MCF 10A (cell line): Measurements from ENCODE around the gene PUS1. TPM values are rescaled to one million over a fixed set of nuclear protein-coding genes. Genes with fewer than 3 reads are reported as not detected.

Experiments used
- BruUV-seq: library from RNA; stranded (reverse); fragments of 400-500 nt; replicated peaks from 2 replicates; lab custom pipeline; 2021; lab: Mats Ljungman, UMichigan
- CTCF ChIA-PET: fragments of 300-600 bp; sonication (Branson Sonifier 250); formaldehyde crosslinking; extraction: SDS; loops from one replicate; lab custom pipeline; 2021; ENCODE audit warnings: antibody characterized with exemption, inconsistent platforms; lab: Yijun Ruan, JAX
- POLR2A ChIA-PET: fragments of 300-600, 350-650 bp; sonication (Branson Sonifier 250); formaldehyde crosslinking; extraction: SDS; loops from one replicate; lab custom pipeline; 2020; ENCODE audit warnings: antibody characterized with exemption, inconsistent platforms; lab: Yijun Ruan, JAX
- DNase-seq: peaks from one replicate; pipeline ENCODE4 v3.0.0-alpha.2; 2018; ENCODE audit not compliant: unreplicated experiment
- H3K27ac Mint-ChIP-seq: one replicate; pipeline ENCODE4 v1.8.0; 2022; ENCODE audit warnings: mild to moderate bottlenecking, low read depth, mixed read lengths; ENCODE audit not compliant: unreplicated experiment
- H3K27me3 Mint-ChIP-seq: one replicate; pipeline ENCODE4 v1.8.0; 2022; ENCODE audit warnings: mixed read lengths; ENCODE audit not compliant: insufficient read depth, unreplicated experiment
- H3K36me3 Mint-ChIP-seq: one replicate; pipeline ENCODE4 v1.8.0; 2022; ENCODE audit warnings: mild to moderate bottlenecking, moderate library complexity, mixed read lengths; ENCODE audit not compliant: insufficient read depth, unreplicated experiment
- H3K4me1 Mint-ChIP-seq: one replicate; pipeline ENCODE4 v1.8.0; 2022; ENCODE audit warnings: mixed read lengths; ENCODE audit not compliant: insufficient read depth, unreplicated experiment
- H3K4me3 Mint-ChIP-seq: one replicate; pipeline ENCODE4 v1.8.0; 2022; ENCODE audit warnings: mild to moderate bottlenecking, moderate library complexity, mixed read lengths; ENCODE audit not compliant: unreplicated experiment
- H3K9me3 Mint-ChIP-seq: one replicate; pipeline ENCODE4 v1.8.0; 2022; ENCODE audit warnings: mixed read lengths; ENCODE audit not compliant: unreplicated experiment
- CTCF ChIP-seq: fragments of 200-600 bp; IDR thresholded peaks from one replicate; pipeline ENCODE4 v1.8.0; 2022; ENCODE audit warnings: antibody characterized with exemption, mild to moderate bottlenecking; ENCODE audit not compliant: unreplicated experiment
- intact Hi-C: fragments of 100-400 bp; cut with micrococcal nuclease; formaldehyde crosslinking; loops from 2 replicates; pipeline ENCODE4 v1.14.1; 2022
- total RNA-seq: library from RNA; stranded (reverse); gene quantifications from 2 replicates; pipeline ENCODE4 v1.2.3, GENCODE V29; 2022

Gene PUS1
- total RNA-seq, 1 experiment from 2014 or later, result 72.3 TPM

- peaks cover 74% of the 10 kb centered on the region for H3K36me3 Mint-ChIP-seq
- H3K4me1 Mint-ChIP-seq, result no peaks in the 10 kb centered on the region
- H3K4me3 Mint-ChIP-seq, result no peak overlapping the region
- POLR2A ChIA-PET, result no interaction called here
- no peak overlapping the region for H3K27ac Mint-ChIP-seq
- no peaks in the 10 kb centered on the region for H3K9me3 Mint-ChIP-seq
- DNase-seq, result no peak
- no peaks in the 10 kb centered on the region for H3K27me3 Mint-ChIP-seq
- intact Hi-C loops, result no loop called here
- CTCF ChIA-PET, result no interaction called here
- no peak for TF ChIP-seq CTCF
- no TSS peak for BruUV-seq
Observed at GRCh38 chr12:131986910-131987309, 57.8 kb downstream of the PUS1 start.

- DNase-seq, result no peak
- no peak for TF ChIP-seq CTCF
- Mint-ChIP-seq H3K9me3 (no peaks in the 10 kb centered on the region), H3K4me3 (no peak overlapping the region), H3K36me3 (peaks cover 74% of the 10 kb centered on the region), H3K27ac (no peak overlapping the region), H3K27me3 (no peaks in the 10 kb centered on the region), H3K4me1 (no peaks in the 10 kb centered on the region)
- intact Hi-C loops, result no loop called here
- BruUV-seq, result no TSS peak
- CTCF ChIA-PET, result interaction anchor here (0.6 to 0.7 kb wide), 3 partner anchors 9 to 132 kb away, joined by 3 to 5 read pairs (median 3); no protein-coding TSS in a partner anchor
- POLR2A ChIA-PET, result no interaction called here
Observed at GRCh38 chr12:131987552-131987951, 58.5 kb downstream of the PUS1 start.

GRCh38 chr12:131988054-131988796 lies 59.1 kb downstream of the PUS1 start:
- no TSS peak for BruUV-seq
- intact Hi-C loops, result no loop called here
- H3K9me3 Mint-ChIP-seq, result no peaks in the 10 kb centered on the region

More at GRCh38 chr12:131988054-131988796, 59.1 kb downstream of the PUS1 start:
- H3K27me3 Mint-ChIP-seq, result no peaks in the 10 kb centered on the region
- DNase-seq, result no peak
- no peak overlapping the region for H3K4me3 Mint-ChIP-seq
- ChIA-PET CTCF (interaction anchor here (0.5 to 0.7 kb wide), 4 partner anchors 9 to 1111 kb away, joined by 3 to 5 read pairs (median 3); no protein-coding TSS in a partner anchor), POLR2A (interaction anchor here (1.3 kb wide), 1 partner anchor 10 kb away, joined by 4 read pairs; no protein-coding TSS in a partner anchor)
- no peaks in the 10 kb centered on the region for H3K4me1 Mint-ChIP-seq
- TF ChIP-seq CTCF, result no peak
- peaks cover 80% of the 10 kb centered on the region for H3K36me3 Mint-ChIP-seq
- H3K27ac Mint-ChIP-seq, result no peak overlapping the region
